Fibroblast of lung (primary cell): ENCODE data around the gene RTKN. TPM values are rescaled to one million over a fixed set of nuclear protein-coding genes. Genes with fewer than 3 reads are reported as not detected.

Source experiments
- DNase-seq, 2 donors: peaks; one replicate each; pipeline versions ENCODE4 v3.0.0 to v3.0.0-alpha.2; 2010; ENCODE audit warnings: low read depth in 2 of 2
- H2AFZ ChIP-seq: 2 replicates; pipeline ENCODE4 v1.5.1; 2012; ENCODE audit warnings: low read length, control low read depth, inconsistent platforms
- H3K27ac ChIP-seq: 2 replicates; pipeline ENCODE4 v1.5.1; 2011; ENCODE audit warnings: low read length, control low read depth; ENCODE audit not compliant: insufficient read depth
- H3K27me3 ChIP-seq: 2 replicates; pipeline ENCODE4 v1.5.1; 2011; ENCODE audit warnings: mild to moderate bottlenecking, low read length; ENCODE audit not compliant: control insufficient read depth, insufficient read depth
- H3K36me3 ChIP-seq: 2 replicates; pipeline ENCODE4 v1.5.1; 2011; ENCODE audit warnings: low read length; ENCODE audit not compliant: control insufficient read depth, insufficient read depth
- H3K4me1 ChIP-seq: 2 replicates; pipeline ENCODE4 v1.5.1; 2011; ENCODE audit warnings: low read length; ENCODE audit not compliant: control insufficient read depth, insufficient read depth; ENCODE audit errors: extremely low read depth
- H3K4me2 ChIP-seq: 2 replicates; pipeline ENCODE4 v1.5.1; 2011; ENCODE audit warnings: low read length, control low read depth; ENCODE audit not compliant: insufficient read depth; ENCODE audit errors: extremely low read depth
- H3K4me3 ChIP-seq, 4 experiments: fragments of 200-600 bp in 1 of 4; sonication (generic) in 1 of 4; replicated peaks in 1 of 4; 2 replicates each; pipeline ENCODE4 v1.5.1; 2011 to 2016; ENCODE audit warnings: low read length in 4 of 4, low read depth in 3 of 4, mild to moderate bottlenecking in 3 of 4, control low read depth in 2 of 4, inconsistent platforms in 1 of 4, mixed read lengths in 1 of 4; ENCODE audit not compliant: insufficient read depth in 1 of 4; ENCODE audit errors: control extremely low read depth in 1 of 4
- H3K79me2 ChIP-seq: 2 replicates; pipeline ENCODE4 v1.5.1; 2012; ENCODE audit warnings: mild to moderate bottlenecking, low read length, inconsistent platforms; ENCODE audit not compliant: control insufficient read depth, insufficient read depth
- H3K9ac ChIP-seq: 2 replicates; pipeline ENCODE4 v1.5.1; 2011; ENCODE audit warnings: mild to moderate bottlenecking, low read length, control low read depth; ENCODE audit not compliant: insufficient read depth
- H3K9me3 ChIP-seq: 2 replicates; pipeline ENCODE4 v1.5.1; 2012; ENCODE audit warnings: low read depth, low read length; ENCODE audit not compliant: control insufficient read depth, insufficient read depth
- H4K20me1 ChIP-seq: 2 replicates; pipeline ENCODE4 v1.5.1; 2011; ENCODE audit warnings: low read length; ENCODE audit not compliant: control insufficient read depth, insufficient read depth; ENCODE audit errors: extremely low read depth
- EZH2 ChIP-seq: IDR thresholded peaks from 2 replicates; pipeline ENCODE4 v1.5.1; 2012; ENCODE audit warnings: low read length, control low read depth, mild to moderate bottlenecking; ENCODE audit errors: missing control alignments
- polyA plus RNA-seq, 2 donors: library from polyadenylated mRNA; depleted of rRNA in 1 of 2; stranded (reverse) in 1 of 2; unstranded in 1 of 2; fragments of >200 nt; gene quantifications; 2 replicates each; pipeline ENCODE4 v1.2.1, GENCODE V29; 2011 to 2012; ENCODE audit warnings: missing spikeins in 1 of 2
- total RNA-seq: library from RNA; depleted of rRNA; stranded (reverse); fragments of >200 nt; gene quantifications from 2 replicates; pipeline ENCODE4 v1.2.1, GENCODE V29; 2014
- TF ChIP-seq, protein P1 (sequence below), 2 donors: IDR thresholded peaks in 1 of 2; conservative IDR thresholded peaks in 1 of 2; 1 replicate in 1 of 2; 2 replicates in 1 of 2; pipeline ENCODE4 v1.5.1; 2011 to 2012; ENCODE audit warnings: low read length in 2 of 2, control low read depth in 1 of 2, inconsistent platforms in 1 of 2, low read depth in 1 of 2, mild to moderate bottlenecking in 1 of 2

RTKN gene
- total and polyA plus RNA-seq, 2 donors (not counting 1 experiment from before 2014, with no cell fraction given): 8.3 to 16.0 TPM

DNA sequence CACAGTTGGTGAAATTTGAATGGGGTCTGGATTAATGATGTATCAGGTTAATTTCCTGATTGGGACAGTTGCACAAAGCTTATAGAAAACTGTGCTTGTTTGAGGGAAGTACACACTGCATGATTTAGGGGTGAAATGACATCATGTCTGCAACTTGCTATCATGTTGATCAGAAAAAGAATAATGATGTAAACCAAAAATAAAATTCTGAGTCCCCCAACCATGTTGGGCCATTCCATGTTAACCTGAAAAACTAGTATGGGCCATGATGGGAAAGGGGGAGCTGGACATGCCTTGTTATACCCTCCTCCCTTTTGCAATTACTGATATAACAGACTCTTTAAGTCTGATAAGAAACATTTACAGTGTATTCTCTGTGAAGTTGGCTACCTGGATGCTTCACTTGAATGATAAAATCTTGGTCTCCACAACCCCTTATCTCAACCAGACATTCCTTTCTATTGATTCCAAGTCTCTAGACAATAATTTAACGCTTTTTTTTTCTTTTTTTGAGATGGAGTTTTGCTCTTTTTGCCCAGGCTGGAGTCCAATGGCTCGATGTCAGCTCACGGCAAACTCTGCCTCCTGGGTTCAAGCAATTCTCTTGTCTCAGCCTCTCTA lies 8.9 kb upstream of the RTKN start:
- Histone ChIP-seq H3K4me3 (no peak overlapping the region), H2AFZ (no peak overlapping the region)
- TF ChIP-seq, protein P1, sequence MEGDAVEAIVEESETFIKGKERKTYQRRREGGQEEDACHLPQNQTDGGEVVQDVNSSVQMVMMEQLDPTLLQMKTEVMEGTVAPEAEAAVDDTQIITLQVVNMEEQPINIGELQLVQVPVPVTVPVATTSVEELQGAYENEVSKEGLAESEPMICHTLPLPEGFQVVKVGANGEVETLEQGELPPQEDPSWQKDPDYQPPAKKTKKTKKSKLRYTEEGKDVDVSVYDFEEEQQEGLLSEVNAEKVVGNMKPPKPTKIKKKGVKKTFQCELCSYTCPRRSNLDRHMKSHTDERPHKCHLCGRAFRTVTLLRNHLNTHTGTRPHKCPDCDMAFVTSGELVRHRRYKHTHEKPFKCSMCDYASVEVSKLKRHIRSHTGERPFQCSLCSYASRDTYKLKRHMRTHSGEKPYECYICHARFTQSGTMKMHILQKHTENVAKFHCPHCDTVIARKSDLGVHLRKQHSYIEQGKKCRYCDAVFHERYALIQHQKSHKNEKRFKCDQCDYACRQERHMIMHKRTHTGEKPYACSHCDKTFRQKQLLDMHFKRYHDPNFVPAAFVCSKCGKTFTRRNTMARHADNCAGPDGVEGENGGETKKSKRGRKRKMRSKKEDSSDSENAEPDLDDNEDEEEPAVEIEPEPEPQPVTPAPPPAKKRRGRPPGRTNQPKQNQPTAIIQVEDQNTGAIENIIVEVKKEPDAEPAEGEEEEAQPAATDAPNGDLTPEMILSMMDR (conservative IDR thresholded peaks at IDR 0.05 in 1 of 2, IDR thresholded peaks at IDR 0.05 in 1 of 2; ENCODE audit: low read depth in 1 of 2, low read length in 2 of 2): no peak
- TF ChIP-seq EZH2: no peak

DNA sequence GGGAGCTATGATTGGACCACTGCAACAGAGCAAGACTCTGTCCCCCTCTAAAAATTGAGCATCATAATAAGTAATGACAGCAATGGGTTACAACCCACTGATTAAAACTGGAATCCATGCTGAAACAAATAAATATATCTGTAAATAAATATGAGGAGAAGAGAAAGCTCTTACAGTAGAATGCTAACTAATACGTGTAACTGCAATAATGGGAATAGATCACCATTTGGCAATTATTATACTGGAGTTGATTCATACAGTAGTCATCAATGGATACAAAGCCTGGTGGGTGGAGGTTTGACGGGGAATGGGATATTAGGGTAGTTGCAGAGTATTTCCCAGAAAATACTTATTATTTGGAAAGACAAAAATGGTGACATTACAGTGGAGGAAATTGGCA lies 7.0 kb upstream of the RTKN start:
- no peak for DNase-seq

More for the DNA sequence above, 8.9 kb upstream of the RTKN start:
- no peaks in the 10 kb centered on the region for H4K20me1 ChIP-seq
- peaks cover 5% of the 10 kb centered on the region for H3K4me1 ChIP-seq
- H3K4me2 ChIP-seq: no peak overlapping the region
- no peaks in the 10 kb centered on the region for H3K9me3 ChIP-seq
- peaks cover 2% of the 10 kb centered on the region for H3K79me2 ChIP-seq
- DNase-seq: no peak
- no peaks in the 10 kb centered on the region for H3K27me3 ChIP-seq
- H3K36me3 ChIP-seq: no peaks in the 10 kb centered on the region
- no peak overlapping the region for H3K27ac ChIP-seq
- H3K9ac ChIP-seq: no peak overlapping the region

DNA sequence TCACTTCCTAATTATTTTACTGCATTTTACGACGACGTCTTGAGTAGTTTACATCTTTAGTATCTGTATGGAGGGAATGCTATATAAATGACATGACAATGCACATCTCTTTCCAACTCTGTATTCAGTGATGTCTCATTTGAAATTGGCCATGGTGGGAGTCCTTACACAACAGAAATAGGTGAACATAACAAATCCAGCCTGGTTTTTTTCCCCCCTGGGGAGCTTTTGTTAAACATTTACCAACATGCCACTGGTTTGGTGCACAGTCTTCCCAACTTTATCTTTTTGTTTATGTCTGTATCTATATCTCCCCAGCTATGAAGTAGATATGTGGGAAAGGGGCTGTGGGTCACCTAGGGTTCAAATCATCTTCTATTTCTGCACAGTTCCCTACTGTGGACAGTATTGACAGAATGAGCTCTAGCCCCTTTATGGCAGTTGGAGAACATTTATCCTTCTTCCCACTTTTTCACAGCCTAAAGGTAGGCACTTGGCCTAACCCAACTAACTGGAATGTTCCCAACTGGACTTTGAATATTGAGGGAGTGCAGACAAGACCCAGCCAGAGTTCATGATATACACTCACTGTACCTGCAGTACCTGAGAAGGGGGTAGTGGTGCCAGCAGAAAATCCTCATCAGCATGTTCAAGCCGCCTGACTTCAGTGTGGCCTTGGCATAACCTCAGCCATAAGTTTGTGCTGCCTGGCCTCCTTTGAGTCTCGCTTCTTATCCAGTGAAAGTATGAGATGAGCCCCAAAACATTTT lies 5.7 kb upstream of the RTKN start:
- no peak overlapping the region for H3K27ac ChIP-seq
- H3K79me2 ChIP-seq: no peaks in the 10 kb centered on the region
- TF ChIP-seq EZH2: no peak
- TF ChIP-seq, protein P1 (conservative IDR thresholded peaks at IDR 0.05 in 1 of 2, IDR thresholded peaks at IDR 0.05 in 1 of 2; ENCODE audit: low read depth in 1 of 2, low read length in 2 of 2): no peak
- no peaks in the 10 kb centered on the region for H3K9me3 ChIP-seq
- no peaks in the 10 kb centered on the region for H3K36me3 ChIP-seq
- no peak overlapping the region for H3K4me3 ChIP-seq
- H3K4me1 ChIP-seq: no peaks in the 10 kb centered on the region
- H3K9ac ChIP-seq: no peak overlapping the region
- no peak for DNase-seq
- H3K27me3 ChIP-seq: no peaks in the 10 kb centered on the region
- H3K4me2 ChIP-seq: no peak overlapping the region
- no peaks in the 10 kb centered on the region for H4K20me1 ChIP-seq
- H2AFZ ChIP-seq: no peak overlapping the region

More for the DNA sequence above, 7.0 kb upstream of the RTKN start:
- H3K9me3 ChIP-seq: no peaks in the 10 kb centered on the region
- no peaks in the 10 kb centered on the region for H3K79me2 ChIP-seq
- H4K20me1 ChIP-seq: no peaks in the 10 kb centered on the region
- H3K27me3 ChIP-seq: no peaks in the 10 kb centered on the region
- H3K4me2 ChIP-seq: no peak overlapping the region
- TF ChIP-seq EZH2: no peak
- TF ChIP-seq, protein P1 (conservative IDR thresholded peaks at IDR 0.05 in 1 of 2, IDR thresholded peaks at IDR 0.05 in 1 of 2; ENCODE audit: low read depth in 1 of 2, low read length in 2 of 2): no peak
- H3K36me3 ChIP-seq: no peaks in the 10 kb centered on the region
- no peak overlapping the region for H3K4me3 ChIP-seq
- H3K9ac ChIP-seq: no peak overlapping the region
- no peaks in the 10 kb centered on the region for H3K4me1 ChIP-seq
- no peak overlapping the region for H3K27ac ChIP-seq
- no peak overlapping the region for H2AFZ ChIP-seq
